ENCODE data around the gene FGD3.

- no peak for TF ChIP-seq CTCF (IDR thresholded peaks at IDR 0.05; ENCODE audit: poor library complexity)
- no peak for TF ChIP-seq EZH2 (IDR thresholded peaks at IDR 0.05; ENCODE audit: borderline replicate concordance)
Observed at GRCh38 chr9:93020151-93020550, 72.8 kb downstream of the FGD3 start.
